Measurements from ENCODE around the gene EXOSC2. TPM values are rescaled to one million over a fixed set of nuclear protein-coding genes. Genes with fewer than 3 reads are reported as not detected.

EXOSC2 gene
- total and polyA plus RNA-seq, 2 of the 13 experiments (the other 11 are each of a cell fraction or from before 2014, with no cell fraction given): 27.5 to 63.8 TPM

DNA sequence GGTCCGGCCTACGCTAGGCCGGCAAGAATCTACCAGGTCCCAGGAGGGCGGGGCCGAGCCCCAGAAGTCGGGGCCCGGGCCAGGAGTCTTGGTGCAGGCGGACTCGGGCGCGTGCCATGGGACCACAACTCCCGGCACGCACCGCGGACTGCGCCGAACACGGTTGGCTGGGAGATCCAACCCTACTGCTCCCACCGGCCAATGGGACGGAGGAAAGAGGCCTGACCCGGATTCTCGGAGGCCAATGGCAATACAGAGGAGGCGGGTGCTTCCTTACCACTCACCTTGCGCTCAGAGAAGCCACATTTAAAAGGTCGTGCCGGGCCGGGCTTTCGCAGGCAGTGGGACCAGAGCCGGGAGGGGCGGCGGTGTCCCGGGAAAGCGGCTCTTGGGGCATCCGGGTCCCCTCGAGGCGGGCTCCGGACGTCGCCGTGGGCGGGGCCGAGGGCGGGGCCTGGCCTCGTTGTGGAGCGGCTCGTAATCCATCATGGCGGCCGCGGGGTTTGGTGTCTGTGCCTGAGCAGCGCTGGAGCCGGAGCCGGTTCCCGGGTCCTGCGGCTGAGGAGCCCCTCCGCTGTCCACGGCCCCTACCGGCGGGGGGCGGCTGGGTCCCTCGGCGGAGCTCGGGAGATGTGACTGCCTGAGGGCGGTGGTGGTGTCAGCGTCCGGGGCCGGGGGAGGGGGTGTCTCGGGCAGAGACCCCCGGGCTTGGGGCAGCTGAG, 19.1 kb downstream of the EXOSC2 start (continued):
- TF ChIP-seq, protein P1, sequence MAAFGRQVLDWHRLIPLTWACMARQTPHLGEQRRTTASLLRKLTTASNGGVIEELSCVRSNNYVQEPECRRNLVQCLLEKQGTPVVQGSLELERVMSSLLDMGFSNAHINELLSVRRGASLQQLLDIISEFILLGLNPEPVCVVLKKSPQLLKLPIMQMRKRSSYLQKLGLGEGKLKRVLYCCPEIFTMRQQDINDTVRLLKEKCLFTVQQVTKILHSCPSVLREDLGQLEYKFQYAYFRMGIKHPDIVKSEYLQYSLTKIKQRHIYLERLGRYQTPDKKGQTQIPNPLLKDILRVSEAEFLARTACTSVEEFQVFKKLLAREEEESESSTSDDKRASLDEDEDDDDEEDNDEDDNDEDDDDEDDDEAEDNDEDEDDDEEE (CRISPR knock-in tag; IDR thresholded peaks at IDR 0.05): peak; percentile 29; the same call in 1 of the 2 replicates
- TF ChIP-seq NR2C2 (CRISPR knock-in tag; IDR thresholded peaks at IDR 0.05; ENCODE audit: borderline replicate concordance): peak; percentile 87
- TF ChIP-seq, protein P2, sequence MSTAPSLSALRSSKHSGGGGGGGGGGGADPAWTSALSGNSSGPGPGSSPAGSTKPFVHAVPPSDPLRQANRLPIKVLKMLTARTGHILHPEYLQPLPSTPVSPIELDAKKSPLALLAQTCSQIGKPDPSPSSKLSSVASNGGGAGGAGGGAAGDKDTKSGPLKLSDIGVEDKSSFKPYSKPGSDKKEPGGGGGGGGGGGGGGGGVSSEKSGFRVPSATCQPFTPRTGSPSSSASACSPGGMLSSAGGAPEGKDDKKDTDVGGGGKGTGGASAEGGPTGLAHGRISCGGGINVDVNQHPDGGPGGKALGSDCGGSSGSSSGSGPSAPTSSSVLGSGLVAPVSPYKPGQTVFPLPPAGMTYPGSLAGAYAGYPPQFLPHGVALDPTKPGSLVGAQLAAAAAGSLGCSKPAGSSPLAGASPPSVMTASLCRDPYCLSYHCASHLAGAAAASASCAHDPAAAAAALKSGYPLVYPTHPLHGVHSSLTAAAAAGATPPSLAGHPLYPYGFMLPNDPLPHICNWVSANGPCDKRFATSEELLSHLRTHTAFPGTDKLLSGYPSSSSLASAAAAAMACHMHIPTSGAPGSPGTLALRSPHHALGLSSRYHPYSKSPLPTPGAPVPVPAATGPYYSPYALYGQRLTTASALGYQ (CRISPR knock-in tag; IDR thresholded peaks at IDR 0.05): no peak
- no peak for TF ChIP-seq HMGA1 (CRISPR knock-in tag; conservative IDR thresholded peaks at IDR 0.05)
- no peak for TF ChIP-seq ZNF816 (CRISPR knock-in tag; IDR thresholded peaks at IDR 0.05; ENCODE audit: borderline replicate concordance)
- TF ChIP-seq ZNF235 (CRISPR knock-in tag; IDR thresholded peaks at IDR 0.05; ENCODE audit: borderline replicate concordance): no peak
- TF ChIP-seq RFXANK (CRISPR knock-in tag; IDR thresholded peaks at IDR 0.05): no peak
- TF ChIP-seq, protein P3, sequence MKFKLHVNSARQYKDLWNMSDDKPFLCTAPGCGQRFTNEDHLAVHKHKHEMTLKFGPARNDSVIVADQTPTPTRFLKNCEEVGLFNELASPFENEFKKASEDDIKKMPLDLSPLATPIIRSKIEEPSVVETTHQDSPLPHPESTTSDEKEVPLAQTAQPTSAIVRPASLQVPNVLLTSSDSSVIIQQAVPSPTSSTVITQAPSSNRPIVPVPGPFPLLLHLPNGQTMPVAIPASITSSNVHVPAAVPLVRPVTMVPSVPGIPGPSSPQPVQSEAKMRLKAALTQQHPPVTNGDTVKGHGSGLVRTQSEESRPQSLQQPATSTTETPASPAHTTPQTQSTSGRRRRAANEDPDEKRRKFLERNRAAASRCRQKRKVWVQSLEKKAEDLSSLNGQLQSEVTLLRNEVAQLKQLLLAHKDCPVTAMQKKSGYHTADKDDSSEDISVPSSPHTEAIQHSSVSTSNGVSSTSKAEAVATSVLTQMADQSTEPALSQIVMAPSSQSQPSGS (CRISPR knock-in tag; IDR thresholded peaks at IDR 0.05): peak; percentile 64
- TF ChIP-seq, protein P4, sequence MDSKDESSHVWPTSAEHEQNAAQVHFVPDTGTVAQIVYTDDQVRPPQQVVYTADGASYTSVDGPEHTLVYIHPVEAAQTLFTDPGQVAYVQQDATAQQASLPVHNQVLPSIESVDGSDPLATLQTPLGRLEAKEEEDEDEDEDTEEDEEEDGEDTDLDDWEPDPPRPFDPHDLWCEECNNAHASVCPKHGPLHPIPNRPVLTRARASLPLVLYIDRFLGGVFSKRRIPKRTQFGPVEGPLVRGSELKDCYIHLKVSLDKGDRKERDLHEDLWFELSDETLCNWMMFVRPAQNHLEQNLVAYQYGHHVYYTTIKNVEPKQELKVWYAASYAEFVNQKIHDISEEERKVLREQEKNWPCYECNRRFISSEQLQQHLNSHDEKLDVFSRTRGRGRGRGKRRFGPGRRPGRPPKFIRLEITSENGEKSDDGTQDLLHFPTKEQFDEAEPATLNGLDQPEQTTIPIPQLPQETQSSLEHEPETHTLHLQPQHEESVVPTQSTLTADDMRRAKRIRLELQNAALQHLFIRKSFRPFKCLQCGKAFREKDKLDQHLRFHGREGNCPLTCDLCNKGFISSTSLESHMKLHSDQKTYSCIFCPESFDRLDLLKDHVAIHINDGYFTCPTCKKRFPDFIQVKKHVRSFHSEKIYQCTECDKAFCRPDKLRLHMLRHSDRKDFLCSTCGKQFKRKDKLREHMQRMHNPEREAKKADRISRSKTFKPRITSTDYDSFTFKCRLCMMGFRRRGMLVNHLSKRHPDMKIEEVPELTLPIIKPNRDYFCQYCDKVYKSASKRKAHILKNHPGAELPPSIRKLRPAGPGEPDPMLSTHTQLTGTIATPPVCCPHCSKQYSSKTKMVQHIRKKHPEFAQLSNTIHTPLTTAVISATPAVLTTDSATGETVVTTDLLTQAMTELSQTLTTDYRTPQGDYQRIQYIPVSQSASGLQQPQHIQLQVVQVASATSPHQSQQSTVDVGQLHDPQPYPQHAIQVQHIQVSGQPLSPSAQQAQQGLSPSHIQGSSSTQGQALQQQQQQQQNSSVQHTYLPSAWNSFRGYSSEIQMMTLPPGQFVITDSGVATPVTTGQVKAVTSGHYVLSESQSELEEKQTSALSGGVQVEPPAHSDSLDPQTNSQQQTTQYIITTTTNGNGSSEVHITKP (CRISPR knock-in tag; IDR thresholded peaks at IDR 0.05; ENCODE audit: low read depth): peak; percentile 73; the same call in 1 of the 2 replicates
- no peak for TF ChIP-seq FLYWCH1 (CRISPR knock-in tag; IDR thresholded peaks at IDR 0.05)
- TF ChIP-seq, protein P5, sequence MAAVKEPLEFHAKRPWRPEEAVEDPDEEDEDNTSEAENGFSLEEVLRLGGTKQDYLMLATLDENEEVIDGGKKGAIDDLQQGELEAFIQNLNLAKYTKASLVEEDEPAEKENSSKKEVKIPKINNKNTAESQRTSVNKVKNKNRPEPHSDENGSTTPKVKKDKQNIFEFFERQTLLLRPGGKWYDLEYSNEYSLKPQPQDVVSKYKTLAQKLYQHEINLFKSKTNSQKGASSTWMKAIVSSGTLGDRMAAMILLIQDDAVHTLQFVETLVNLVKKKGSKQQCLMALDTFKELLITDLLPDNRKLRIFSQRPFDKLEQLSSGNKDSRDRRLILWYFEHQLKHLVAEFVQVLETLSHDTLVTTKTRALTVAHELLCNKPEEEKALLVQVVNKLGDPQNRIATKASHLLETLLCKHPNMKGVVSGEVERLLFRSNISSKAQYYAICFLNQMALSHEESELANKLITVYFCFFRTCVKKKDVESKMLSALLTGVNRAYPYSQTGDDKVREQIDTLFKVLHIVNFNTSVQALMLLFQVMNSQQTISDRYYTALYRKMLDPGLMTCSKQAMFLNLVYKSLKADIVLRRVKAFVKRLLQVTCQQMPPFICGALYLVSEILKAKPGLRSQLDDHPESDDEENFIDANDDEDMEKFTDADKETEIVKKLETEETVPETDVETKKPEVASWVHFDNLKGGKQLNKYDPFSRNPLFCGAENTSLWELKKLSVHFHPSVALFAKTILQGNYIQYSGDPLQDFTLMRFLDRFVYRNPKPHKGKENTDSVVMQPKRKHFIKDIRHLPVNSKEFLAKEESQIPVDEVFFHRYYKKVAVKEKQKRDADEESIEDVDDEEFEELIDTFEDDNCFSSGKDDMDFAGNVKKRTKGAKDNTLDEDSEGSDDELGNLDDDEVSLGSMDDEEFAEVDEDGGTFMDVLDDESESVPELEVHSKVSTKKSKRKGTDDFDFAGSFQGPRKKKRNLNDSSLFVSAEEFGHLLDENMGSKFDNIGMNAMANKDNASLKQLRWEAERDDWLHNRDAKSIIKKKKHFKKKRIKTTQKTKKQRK (IDR thresholded peaks at IDR 0.05; ENCODE audit: low read length): no peak
- TF ChIP-seq PAWR (CRISPR knock-in tag; IDR thresholded peaks at IDR 0.05; ENCODE audit: borderline replicate concordance): no peak
- no peak for TF ChIP-seq ZNF337 (CRISPR knock-in tag; IDR thresholded peaks at IDR 0.05; ENCODE audit: borderline replicate concordance, low read depth)
- 0 out of 2 replicates have a peak, but pooled peaks have one; percentile 18 for TF ChIP-seq DMAP1 (CRISPR knock-in tag; IDR thresholded peaks at IDR 0.05)
- no peak for TF ChIP-seq NR3C1 (CRISPR knock-in tag; IDR thresholded peaks at IDR 0.05)
- 0 out of 2 replicates have a peak, but pooled peaks have one; percentile 7 for TF ChIP-seq ZNF746 (CRISPR knock-in tag; IDR thresholded peaks at IDR 0.05)
- TF ChIP-seq HNF4G (IDR thresholded peaks at IDR 0.05; ENCODE audit: borderline replicate concordance, low read depth, low read length): no peak
- no peak for TF ChIP-seq HNF4G (CRISPR knock-in tag; IDR thresholded peaks at IDR 0.05; ENCODE audit: borderline replicate concordance, low read depth)
